ENCODE results near the gene PNMA1.
"Not testable (repeated sequence)": the region's sequence is repeated elsewhere in the genome, so short reads cannot be mapped to it uniquely, and the experiment has no call there.

The PNMA1 gene

DNA sequence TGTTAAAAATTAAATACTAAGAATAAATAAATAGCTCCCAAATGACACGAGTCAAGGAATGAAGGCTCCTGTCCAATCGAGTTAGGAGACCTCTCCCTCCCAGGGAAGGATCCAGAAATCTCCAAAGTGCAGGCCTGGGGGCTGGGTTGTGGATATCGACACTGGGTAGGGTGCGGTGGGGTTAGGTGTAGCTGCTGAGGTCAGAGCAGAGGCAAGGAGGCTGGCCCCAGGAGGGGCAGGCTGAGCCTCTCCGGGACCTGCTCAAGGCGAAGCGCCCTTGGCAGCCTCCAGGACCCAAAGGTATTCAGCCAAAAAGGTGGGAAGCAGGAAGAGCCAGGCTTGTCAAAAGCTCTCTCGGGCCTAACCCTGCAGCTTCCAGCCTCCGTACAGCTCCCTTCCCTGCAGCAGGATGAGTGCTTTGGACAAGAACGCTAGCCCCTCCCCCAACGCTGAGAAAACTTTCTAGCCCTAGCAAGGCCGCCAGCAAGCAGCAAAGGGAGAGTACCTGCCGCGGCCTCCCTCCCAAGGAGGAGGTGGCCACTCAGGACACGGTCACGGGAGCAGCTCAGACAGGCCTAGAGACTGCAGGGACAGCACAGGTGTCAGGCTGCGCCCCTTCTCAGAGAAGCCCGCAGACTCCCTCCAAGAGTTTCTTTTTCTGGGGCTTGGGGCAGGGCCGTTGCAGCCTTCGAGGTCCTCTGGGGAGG lies 3.7 kb upstream of the PNMA1 start:
- no peak for DNase-seq (ENCODE audit: low read depth in 2 of 2)

- no peak for DNase-seq (ENCODE audit: low read depth in 2 of 2)
Measured at GRCh38 chr14:73717266-73717665, 3.1 kb upstream of the PNMA1 start.

DNA sequence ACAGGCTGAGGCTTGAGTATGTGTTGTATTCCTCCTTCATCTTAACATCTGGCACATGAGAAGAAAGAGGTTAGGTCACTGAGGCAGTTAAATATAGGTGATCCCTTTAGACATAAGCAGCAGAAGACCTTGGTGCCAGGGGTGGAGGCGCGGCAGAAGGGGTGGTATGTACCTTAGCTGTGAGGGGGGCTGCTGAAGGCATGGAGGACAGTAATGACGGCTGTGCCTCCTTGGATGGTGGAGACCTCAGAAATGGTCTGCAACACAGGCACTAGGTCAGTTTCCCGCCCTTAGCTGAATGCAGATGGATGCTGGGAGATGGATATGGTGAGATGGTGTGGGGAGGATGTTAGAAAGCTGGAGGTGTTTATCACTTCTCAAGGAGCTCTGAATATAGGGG lies 1.5 kb upstream of the PNMA1 start:
- no peak for DNase-seq (ENCODE audit: low read depth in 2 of 2)

- no peak for DNase-seq (ENCODE audit: low read depth in 2 of 2)
Measured at GRCh38 chr14:73714656-73715081, 485 bp upstream of the PNMA1 start.

GRCh38 chr14:73713206-73713802 lies 880 bp downstream of the PNMA1 start:
- no peak for DNase-seq (ENCODE audit: low read depth in 2 of 2)

GRCh38 chr14:73712540-73713180 lies 1.5 kb downstream of the PNMA1 start:
- peak; percentile 22 to 33 for DNase-seq (ENCODE audit: low read depth in 2 of 2)

GRCh38 chr14:73712071-73712506 lies 2.1 kb downstream of the PNMA1 start:
- DNase-seq (ENCODE audit: low read depth in 2 of 2) = no peak

DNA sequence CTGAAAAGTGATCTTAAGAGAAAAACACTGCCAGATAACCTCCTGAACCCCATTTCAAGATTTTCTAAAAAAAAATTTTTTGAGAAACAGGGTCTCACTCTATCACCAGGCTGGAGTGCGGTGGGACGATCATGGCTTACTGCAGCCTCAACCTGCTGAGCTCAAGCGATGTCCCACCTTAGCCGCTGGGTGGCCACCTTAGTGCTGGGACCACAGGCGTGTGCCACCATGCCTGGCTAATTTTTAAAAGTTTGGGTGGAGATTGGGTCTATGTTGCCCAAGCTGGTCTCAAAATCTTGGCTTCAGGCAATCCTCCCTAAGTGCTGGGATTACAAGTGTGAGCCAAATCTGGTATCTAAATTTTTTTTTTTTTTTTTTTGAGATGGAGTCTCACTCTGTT lies 3.4 kb downstream of the PNMA1 start:
- DNase-seq (ENCODE audit: low read depth in 2 of 2) = no peak

DNA sequence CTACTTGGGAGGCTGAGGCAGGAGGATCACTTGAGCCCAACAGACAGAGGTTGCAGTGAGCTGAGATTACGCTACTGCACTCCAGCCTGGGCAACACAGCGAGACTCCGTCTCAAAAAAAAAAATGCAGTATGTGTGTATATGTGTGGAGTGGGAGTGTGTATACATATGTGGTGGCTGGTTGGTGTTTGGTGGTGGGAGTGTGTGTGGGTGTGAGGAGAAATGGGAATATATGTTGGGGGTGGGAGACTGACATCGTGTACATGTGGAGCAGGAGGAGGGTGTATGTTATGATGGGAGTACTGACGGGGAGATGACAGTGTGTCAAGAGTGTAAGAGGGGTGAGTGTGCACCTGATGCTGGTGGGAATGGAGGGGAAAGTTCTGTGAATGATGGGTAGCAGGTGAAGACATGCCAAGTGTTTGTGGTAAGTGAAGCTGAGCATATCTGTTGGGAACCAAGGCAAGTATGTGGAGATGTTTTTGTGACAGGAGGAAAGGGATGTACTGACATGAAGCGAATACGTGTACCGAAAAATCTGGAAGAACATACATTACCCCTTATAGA lies 4.2 kb downstream of the PNMA1 start:
- no peak for DNase-seq (ENCODE audit: low read depth in 2 of 2)

- DNase-seq (ENCODE audit: low read depth in 2 of 2) = not testable (repeated sequence)
Measured at GRCh38 chr14:73708076-73708475, 6.1 kb downstream of the PNMA1 start.

GRCh38 chr14:73700325-73700724 lies 13.9 kb downstream of the PNMA1 start:
- DNase-seq (ENCODE audit: low read depth in 2 of 2) = no peak

- DNase-seq (ENCODE audit: low read depth in 2 of 2) = no peak
Measured at GRCh38 chr14:73696466-73697400, 17.5 kb downstream of the PNMA1 start.

DNA sequence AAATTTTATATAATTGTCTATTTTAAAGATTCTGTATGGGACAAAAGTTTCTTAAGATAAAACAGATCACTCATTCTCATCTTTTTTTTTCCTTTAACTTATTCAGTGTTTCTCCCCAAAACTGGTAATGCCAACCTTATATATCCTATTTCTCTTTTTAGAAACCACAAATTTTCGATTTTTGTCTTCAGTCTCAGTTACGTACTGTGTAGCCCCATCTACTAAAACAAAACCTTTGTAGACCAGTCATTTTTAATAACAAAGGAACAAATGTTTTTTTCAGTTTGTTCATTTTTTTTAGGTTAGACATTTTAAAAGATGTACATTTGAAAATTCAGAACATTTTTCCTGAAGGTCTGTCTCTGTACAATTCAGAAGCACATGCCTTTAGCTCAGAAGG lies 18.2 kb downstream of the PNMA1 start:
- DNase-seq (ENCODE audit: low read depth in 2 of 2) = no peak

- no peak for DNase-seq (ENCODE audit: low read depth in 2 of 2)
Measured at GRCh38 chr14:73695082-73695481, 19.1 kb downstream of the PNMA1 start.

DNA sequence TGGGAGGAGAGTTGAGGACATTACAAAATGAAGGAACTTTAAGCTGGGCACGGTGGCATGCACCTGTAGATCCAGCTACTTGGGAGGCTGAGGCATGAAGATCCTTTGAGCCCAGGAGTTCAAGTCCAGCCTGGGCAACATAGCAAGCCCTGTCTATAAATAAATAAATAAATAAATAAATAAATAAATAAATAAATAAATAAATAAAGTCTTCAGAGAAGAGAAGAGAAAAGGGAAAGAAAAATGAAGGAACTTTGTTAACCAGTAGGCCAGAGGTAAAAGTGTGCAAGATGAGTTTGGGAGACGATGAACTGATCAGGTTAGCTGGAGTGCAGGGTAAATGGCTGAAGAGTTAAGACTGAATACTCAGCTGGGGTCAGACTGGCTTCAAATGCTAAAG lies 20.1 kb downstream of the PNMA1 start:
- DNase-seq (ENCODE audit: low read depth in 2 of 2) = no peak

DNA sequence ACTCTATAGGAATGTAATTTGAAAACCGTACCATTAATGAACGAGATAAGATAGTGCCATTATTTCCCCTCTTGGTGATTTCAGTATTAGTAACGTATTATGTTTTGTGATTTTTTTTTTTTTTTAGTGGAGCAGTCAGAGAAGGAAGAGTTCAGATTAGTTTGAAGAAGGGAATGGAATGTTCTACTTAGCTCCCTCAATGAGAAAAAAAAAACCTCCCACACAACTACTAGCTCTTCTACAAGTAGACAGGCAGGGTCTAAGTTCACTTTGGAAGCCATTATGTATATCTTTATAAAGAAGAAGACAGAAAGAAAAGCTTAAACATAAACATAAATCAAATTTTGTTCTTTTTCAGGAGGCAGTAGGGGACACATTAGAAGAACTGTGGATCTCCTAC lies 27.3 kb downstream of the PNMA1 start:
- no peak for DNase-seq (ENCODE audit: low read depth in 2 of 2)

GRCh38 chr14:73685328-73685727 lies 28.9 kb downstream of the PNMA1 start:
- DNase-seq (ENCODE audit: low read depth in 2 of 2) = no peak

- DNase-seq (ENCODE audit: low read depth in 2 of 2) = no peak
Measured at GRCh38 chr14:73684627-73685026, 29.6 kb downstream of the PNMA1 start.

GRCh38 chr14:73680821-73681220 lies 33.4 kb downstream of the PNMA1 start:
- no peak for DNase-seq (ENCODE audit: low read depth in 2 of 2)

DNA sequence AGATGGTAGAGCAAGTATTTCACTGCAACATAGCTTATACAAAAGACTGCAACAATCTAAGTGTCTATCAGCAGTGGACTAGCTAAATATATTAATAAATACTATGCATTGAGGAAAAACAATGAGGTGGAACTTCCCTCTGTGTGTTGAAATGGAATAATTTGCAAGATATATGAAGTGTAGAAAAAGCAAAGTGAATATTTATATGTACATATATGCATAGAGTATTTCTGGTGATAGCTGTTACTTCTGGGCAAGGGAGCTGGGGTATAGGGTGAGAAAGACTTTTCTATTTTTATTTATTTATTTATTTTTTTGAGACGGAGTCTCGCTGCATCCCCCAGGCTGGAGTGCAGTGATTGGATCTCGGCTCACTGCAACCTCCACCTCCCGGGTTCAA lies 35.5 kb downstream of the PNMA1 start:
- no peak for DNase-seq (ENCODE audit: low read depth in 2 of 2)

- DNase-seq (ENCODE audit: low read depth in 2 of 2) = no peak
Measured at GRCh38 chr14:73674986-73675385, 39.2 kb downstream of the PNMA1 start.

DNA sequence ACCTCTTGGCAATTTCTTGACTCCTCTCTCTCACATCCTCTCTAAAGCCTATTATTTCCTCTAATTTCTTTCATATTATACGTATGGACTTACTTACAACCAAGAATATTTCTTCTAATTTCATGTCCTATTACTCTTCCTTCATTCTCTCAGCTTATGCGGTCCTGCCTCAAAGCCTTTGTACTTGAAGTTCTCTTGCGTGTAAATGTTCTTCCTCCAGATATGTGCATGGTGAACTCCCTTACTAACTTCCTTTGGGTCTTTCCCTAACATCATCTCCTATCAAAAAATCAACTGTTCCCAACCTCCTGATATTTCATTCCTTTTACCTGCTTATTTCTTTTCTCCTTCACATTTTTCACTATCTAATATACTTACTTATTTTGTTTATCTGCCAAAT lies 46.3 kb downstream of the PNMA1 start:
- no peak for DNase-seq (ENCODE audit: low read depth in 2 of 2)
